Hepatocyte (in vitro differentiated cells): ENCODE measurements around the gene DIP2B. TPM values are rescaled to one million over a fixed set of nuclear protein-coding genes. Genes with fewer than 3 reads are reported as not detected.

Experiments
- DNase-seq: peaks from one replicate; pipeline ENCODE4 v3.0.0-alpha.2; 2016; ENCODE audit warnings: low spot score
- H2AFZ ChIP-seq: fragments of 200-600 bp; sonication (generic); 2 replicates; pipeline ENCODE4 v1.6.0; 2016; ENCODE audit warnings: antibody characterized with exemption, mild to moderate bottlenecking
- H3K27ac ChIP-seq: fragments of 200-600 bp; sonication (generic); 2 replicates; pipeline ENCODE4 v1.5.1; 2016; ENCODE audit warnings: mild to moderate bottlenecking
- H3K27me3 ChIP-seq: fragments of 200-600 bp; sonication (generic); 2 replicates; pipeline ENCODE4 v1.6.1; 2016
- H3K36me3 ChIP-seq: fragments of 200-600 bp; sonication (generic); replicated peaks from 2 replicates; pipeline ENCODE4 v1.5.1; 2016; ENCODE audit warnings: low read depth; ENCODE audit not compliant: insufficient read depth
- H3K4me1 ChIP-seq: fragments of 200-600 bp; sonication (generic); 2 replicates; pipeline ENCODE4 v1.5.1; 2016; ENCODE audit warnings: mild to moderate bottlenecking, moderate library complexity; ENCODE audit not compliant: insufficient read depth
- H3K4me2 ChIP-seq: fragments of 200-600 bp; sonication (generic); 2 replicates; pipeline ENCODE4 v1.6.0; 2016
- H3K4me3 ChIP-seq: fragments of 200-600 bp; sonication (generic); 2 replicates; pipeline ENCODE4 v1.5.1; 2016; ENCODE audit warnings: mild to moderate bottlenecking
- H3K79me2 ChIP-seq: fragments of 200-600 bp; sonication (generic); 2 replicates; pipeline ENCODE4 v1.6.0; 2017; ENCODE audit warnings: mild to moderate bottlenecking
- H3K9me2 ChIP-seq: fragments of 200-600 bp; sonication (generic); replicated peaks from 2 replicates; pipeline ENCODE4 v1.6.0; 2017; ENCODE audit warnings: mild to moderate bottlenecking; ENCODE audit not compliant: insufficient read depth
- H3K9me3 ChIP-seq: fragments of 200-600 bp; sonication (generic); 2 replicates; pipeline ENCODE4 v1.5.1; 2016; ENCODE audit warnings: low read depth, mild to moderate bottlenecking
- H4K20me1 ChIP-seq: fragments of 200-600 bp; sonication (generic); 2 replicates; pipeline ENCODE4 v1.6.0; 2016; ENCODE audit warnings: mild to moderate bottlenecking; ENCODE audit not compliant: insufficient read depth, poor library complexity, severe bottlenecking
- CTCF ChIP-seq: fragments of 200-600 bp; sonication (generic); IDR thresholded peaks from 2 replicates; pipeline ENCODE4 v1.5.1; 2016; ENCODE audit warnings: antibody characterized with exemption, mild to moderate bottlenecking; ENCODE audit not compliant: poor library complexity
- EZH2 ChIP-seq: fragments of 200-600 bp; sonication (generic); IDR thresholded peaks from 2 replicates; pipeline ENCODE4 v1.6.1; 2016; ENCODE audit warnings: antibody characterized with exemption, mild to moderate bottlenecking, borderline replicate concordance
- EZH2phosphoT487 ChIP-seq: fragments of 200-600 bp; sonication (generic); IDR thresholded peaks from one replicate; pipeline ENCODE4 v1.6.1; 2018; ENCODE audit warnings: antibody characterized with exemption, mild to moderate bottlenecking, low read depth, moderate library complexity; ENCODE audit not compliant: unreplicated experiment, severe bottlenecking
- WGBS: methylation state at CpG from one replicate; pipeline ENCODE4 v1.1.6; 2016; ENCODE audit warnings: low lambda C conversion rate; ENCODE audit errors: missing lambda C conversion rate; 5-methylcytosine and 5-hydroxymethylcytosine counted together
- polyA plus RNA-seq: library from polyadenylated mRNA; unstranded; fragments of >200 nt; fragmentation: Nextera tagmentation; extraction: Ambion mirVana; gene quantifications from 2 replicates; pipeline ENCODE4 v1.2.1, GENCODE V29; 2016
- total RNA-seq: library from RNA; depleted of rRNA; stranded (reverse); fragments of >200 nt; gene quantifications from 2 replicates; pipeline ENCODE4 v1.2.3, GENCODE V29; 2014

Gene DIP2B
- total and polyA plus RNA-seq, 2 experiments from 2014 or later, result 10.5 to 31.8 TPM

GRCh38 chr12:50753232-50753769 is 248.5 kb downstream of the DIP2B start:
- Histone ChIP-seq H2AFZ (no peak overlapping the region), H3K27me3 (no peaks in the 10 kb centered on the region), H3K79me2 (no peaks in the 10 kb centered on the region), H3K4me2 (no peak overlapping the region), H3K27ac (no peak overlapping the region), H3K9me2 (no peaks in the 10 kb centered on the region), H3K4me1 (peaks cover 3% of the 10 kb centered on the region), H3K36me3 (no peaks in the 10 kb centered on the region), H3K9me3 (no peaks in the 10 kb centered on the region), H3K4me3 (no peak overlapping the region), H4K20me1 (no peaks in the 10 kb centered on the region)
- no peak for DNase-seq
- TF ChIP-seq CTCF, result no peak
- TF ChIP-seq EZH2phosphoT487, result no peak
- TF ChIP-seq EZH2, result no peak
- whole genome bisulfite sequencing, result 79% methylated on average over 5 of the region's 5 CpGs

DNA sequence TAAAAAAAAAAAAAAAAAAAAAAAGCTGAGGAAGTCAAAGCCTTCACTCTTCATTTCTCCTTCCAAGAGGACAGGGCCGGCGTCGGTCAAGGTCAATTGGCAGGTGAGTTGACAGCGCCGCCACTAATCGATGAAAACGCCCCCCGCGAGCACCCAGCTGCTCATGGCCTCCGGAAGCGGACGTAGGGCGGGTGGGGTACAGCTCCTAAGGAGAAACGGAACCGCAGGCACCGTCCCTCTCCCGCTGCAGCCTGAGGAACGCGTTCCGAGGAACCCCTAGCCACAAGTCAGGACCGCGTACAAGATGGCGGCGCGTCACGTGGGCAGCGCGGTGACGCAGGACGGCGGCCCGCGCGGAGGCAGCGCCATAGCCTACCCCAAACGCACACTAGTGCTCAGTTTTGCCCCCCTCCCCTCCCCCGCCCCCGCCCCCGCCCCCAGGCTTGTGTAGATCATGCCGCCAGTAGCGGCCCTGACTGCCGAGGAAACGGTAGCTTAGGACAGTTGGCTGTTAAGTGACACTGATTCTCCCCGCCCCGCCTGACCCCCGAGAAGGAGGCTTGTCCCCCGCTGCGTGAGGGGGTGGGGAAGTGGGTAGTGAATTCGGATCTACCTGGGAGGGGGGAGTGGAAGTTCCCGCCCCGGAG is 259.0 kb downstream of the DIP2B start, which contains the start of gene ATF1:
ATF1 (plus strand) TSS at position 463 of the 647 bp plus-strand sequence. CDS start 16,045 bp downstream, outside the sequence.
- peak within 1 kb of the TSS; percentile 95 for H2AFZ ChIP-seq

DNA sequence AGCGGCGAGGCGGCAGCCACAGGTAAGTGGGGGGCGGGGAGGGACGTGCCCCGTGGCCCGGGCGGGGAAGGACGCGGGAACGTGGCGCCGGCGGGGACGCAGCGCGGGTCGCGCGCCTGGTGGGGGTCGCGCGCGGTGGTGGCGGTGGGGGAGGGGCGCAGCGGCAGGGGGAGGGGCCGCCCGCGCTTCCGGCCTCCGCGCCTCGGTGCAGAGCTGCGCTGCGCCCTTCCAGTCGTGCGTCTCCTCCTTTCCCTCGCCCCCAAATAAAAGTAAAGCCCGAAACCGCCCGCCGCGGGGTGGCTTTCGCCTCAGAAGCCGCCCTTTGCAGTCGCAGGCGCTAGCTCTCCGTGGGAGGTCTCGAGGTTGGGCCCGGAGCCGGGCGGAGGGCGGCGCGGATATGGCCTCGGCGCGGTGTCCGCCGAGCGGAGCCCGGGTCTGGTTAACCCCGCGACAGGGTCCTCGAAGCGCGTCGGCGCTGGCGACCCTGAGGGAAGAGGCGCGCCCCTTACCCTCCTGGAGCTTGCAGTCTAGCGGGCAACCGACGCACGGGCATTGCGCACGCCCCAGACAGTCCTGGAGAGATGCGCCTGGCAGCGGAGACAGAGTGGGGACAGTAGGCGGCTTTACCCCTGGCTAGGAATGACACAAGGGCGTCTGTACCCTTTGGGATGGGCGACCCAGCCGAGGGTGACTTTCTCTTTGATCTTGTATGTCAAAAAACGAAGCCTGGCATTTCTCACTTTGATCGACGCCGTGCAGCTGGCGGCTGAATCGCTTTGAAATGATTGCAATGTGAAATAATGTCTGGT is 259.7 kb downstream of the DIP2B start:
- Histone ChIP-seq H3K9me2 (no peaks in the 10 kb centered on the region), H3K4me1 (peaks cover 32% of the 10 kb centered on the region), H3K9me3 (no peaks in the 10 kb centered on the region), H3K4me3 (peak overlapping the region; percentile 98), H3K79me2 (peaks cover 66% of the 10 kb centered on the region), H4K20me1 (peaks cover 16% of the 10 kb centered on the region), H2AFZ (peak overlapping the region; percentile 95), H3K27ac (peak overlapping the region; percentile 100), H3K36me3 (no peaks in the 10 kb centered on the region), H3K4me2 (peak overlapping the region; percentile 95), H3K27me3 (no peaks in the 10 kb centered on the region)
- 1% methylated on average over 65 of the region's 91 CpGs for WGBS
- DNase-seq, result peak; percentile 78
- TF ChIP-seq EZH2 (no peak), CTCF (no peak), EZH2phosphoT487 (no peak)

More for the DNA sequence above, 259.0 kb downstream of the DIP2B start, which contains the start of gene ATF1:
- Histone ChIP-seq H3K9me2 (no peaks in the 10 kb centered on the region), H3K4me1 (peaks cover 26% of the 10 kb centered on the region), H3K4me3 (peak within 1 kb of the TSS; percentile 98), H3K79me2 (peaks cover 58% of the 10 kb centered on the region), H4K20me1 (peaks cover 9% of the 10 kb centered on the region), H3K4me2 (peak within 1 kb of the TSS; percentile 95), H3K9me3 (no peaks in the 10 kb centered on the region), H3K36me3 (no peaks in the 10 kb centered on the region), H3K27ac (peak within 1 kb of the TSS; percentile 100), H3K27me3 (no peaks in the 10 kb centered on the region)
- WGBS, result under 1% methylated on average over 37 of the region's 51 CpGs
- TF ChIP-seq EZH2, result no peak
- TF ChIP-seq EZH2phosphoT487, result no peak
- no peak for TF ChIP-seq CTCF
- peak; percentile 96 for DNase-seq
